GM19239 (cell line): ENCODE data around the gene KRT6A.

Source experiments
- DNase-seq: peaks from one replicate; pipeline ENCODE4 v3.0.0; 2011; ENCODE audit warnings: low spot score; ENCODE audit not compliant: insufficient read length
- FAIRE-seq: peaks from 2 replicates; lab custom pipeline; 2011; peaks lifted over from hg19 to GRCh38; lab: Jason Lieb, UNC

Gene KRT6A

GRCh38 chr12:52493172-52493571 lies at the start of gene KRT6A:
TSS of gene KRT6A (minus strand) at chr12:52493257. CDS start at chr12:52493188, 69 bp downstream.
- no peak for DNase-seq
- FAIRE-seq: no peak

GRCh38 chr12:52542157-52542556 lies 49.1 kb upstream of the KRT6A start:
- FAIRE-seq (no peak), DNase-seq (no peak)

GRCh38 chr12:52541709-52542108 lies 48.7 kb upstream of the KRT6A start:
- no peak for DNase-seq
- FAIRE-seq: no peak

GRCh38 chr12:52540531-52540930 lies 47.5 kb upstream of the KRT6A start:
- DNase-seq: no peak
- no peak for FAIRE-seq

GRCh38 chr12:52539821-52540173 lies 46.7 kb upstream of the KRT6A start:
- FAIRE-seq: no peak
- DNase-seq: no peak

GRCh38 chr12:52539083-52539820 lies 46.2 kb upstream of the KRT6A start:
- no peak for FAIRE-seq
- DNase-seq: no peak

GRCh38 chr12:52537101-52537500 lies 44.0 kb upstream of the KRT6A start:
- FAIRE-seq: no peak
- no peak for DNase-seq

GRCh38 chr12:52535574-52535973 lies 42.5 kb upstream of the KRT6A start:
- FAIRE-seq (no peak), DNase-seq (no peak)

- DNase-seq (no peak), FAIRE-seq (no peak)
These were observed 41.4 kb upstream of the KRT6A start for GRCh38 chr12:52534482-52534881.

- no peak for FAIRE-seq
These were observed 40.8 kb upstream of the KRT6A start for GRCh38 chr12:52533686-52534470.

GRCh38 chr12:52532636-52533035 lies 39.6 kb upstream of the KRT6A start:
- DNase-seq: no peak
- FAIRE-seq: no peak

More at GRCh38 chr12:52533686-52534470, 40.8 kb upstream of the KRT6A start:
- DNase-seq: no peak

- no peak for DNase-seq
- no peak for FAIRE-seq
These were observed 38.7 kb upstream of the KRT6A start for GRCh38 chr12:52531566-52532300.

- no peak for DNase-seq
- FAIRE-seq: no peak
These were observed 37.8 kb upstream of the KRT6A start for GRCh38 chr12:52530905-52531304.

GRCh38 chr12:52530366-52530765 lies 37.3 kb upstream of the KRT6A start:
- FAIRE-seq (no peak), DNase-seq (no peak)

GRCh38 chr12:52529846-52530245 lies 36.8 kb upstream of the KRT6A start:
- FAIRE-seq (no peak), DNase-seq (no peak)

GRCh38 chr12:52529417-52529816 lies 36.4 kb upstream of the KRT6A start:
- no peak for FAIRE-seq
- no peak for DNase-seq

GRCh38 chr12:52528641-52529143 lies 35.6 kb upstream of the KRT6A start:
- no peak for FAIRE-seq

GRCh38 chr12:52527121-52527800 lies 34.2 kb upstream of the KRT6A start:
- no peak for FAIRE-seq
- DNase-seq: no peak

More at GRCh38 chr12:52528641-52529143, 35.6 kb upstream of the KRT6A start:
- DNase-seq: no peak

GRCh38 chr12:52526511-52526951 lies 33.5 kb upstream of the KRT6A start:
- DNase-seq: no peak
- FAIRE-seq: no peak
